Ureter (tissue), 1 donor: ENCODE measurements around the gene ZSWIM6. TPM values are rescaled to one million over a fixed set of nuclear protein-coding genes. Genes with fewer than 3 reads are reported as not detected.

Experiments
- DNase-seq: peaks from one replicate; pipeline ENCODE4 v3.0.0-alpha.2; 2020; ENCODE audit warnings: low spot score
- total RNA-seq: library from RNA; stranded (reverse); gene quantifications from one replicate; pipeline ENCODE4 v1.2.4, GENCODE V29; 2023
- donor health status: DM: yes; HTN: yes; CAD: no.

ZSWIM6 gene
- total RNA-seq, 1 donor from 2014 or later = 22.4 TPM

GRCh38 chr5:61536922-61537321, 204.9 kb downstream of the ZSWIM6 start:
- no peak for DNase-seq

GRCh38 chr5:61538722-61539501, 206.9 kb downstream of the ZSWIM6 start:
- DNase-seq = no peak

DNA sequence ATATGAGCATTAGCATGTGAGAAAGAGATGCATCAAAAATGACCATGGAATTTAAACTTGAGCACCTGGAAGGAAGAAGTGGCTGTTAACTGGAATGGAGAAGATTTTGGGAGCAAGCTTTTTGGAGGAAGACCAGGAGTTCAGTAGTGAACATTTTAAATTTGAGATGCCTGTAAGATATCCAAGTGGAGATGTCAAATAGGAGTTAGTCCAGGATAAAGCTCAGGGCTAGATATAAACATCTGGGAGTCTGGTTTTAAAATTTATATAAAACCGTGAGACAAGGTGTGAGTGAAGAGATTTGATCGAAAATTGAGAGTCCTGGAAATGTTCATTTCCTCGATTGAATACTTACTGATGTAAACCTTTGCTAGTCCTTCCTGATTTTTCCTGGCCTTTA, 217.5 kb downstream of the ZSWIM6 start:
- DNase-seq = no peak

DNA sequence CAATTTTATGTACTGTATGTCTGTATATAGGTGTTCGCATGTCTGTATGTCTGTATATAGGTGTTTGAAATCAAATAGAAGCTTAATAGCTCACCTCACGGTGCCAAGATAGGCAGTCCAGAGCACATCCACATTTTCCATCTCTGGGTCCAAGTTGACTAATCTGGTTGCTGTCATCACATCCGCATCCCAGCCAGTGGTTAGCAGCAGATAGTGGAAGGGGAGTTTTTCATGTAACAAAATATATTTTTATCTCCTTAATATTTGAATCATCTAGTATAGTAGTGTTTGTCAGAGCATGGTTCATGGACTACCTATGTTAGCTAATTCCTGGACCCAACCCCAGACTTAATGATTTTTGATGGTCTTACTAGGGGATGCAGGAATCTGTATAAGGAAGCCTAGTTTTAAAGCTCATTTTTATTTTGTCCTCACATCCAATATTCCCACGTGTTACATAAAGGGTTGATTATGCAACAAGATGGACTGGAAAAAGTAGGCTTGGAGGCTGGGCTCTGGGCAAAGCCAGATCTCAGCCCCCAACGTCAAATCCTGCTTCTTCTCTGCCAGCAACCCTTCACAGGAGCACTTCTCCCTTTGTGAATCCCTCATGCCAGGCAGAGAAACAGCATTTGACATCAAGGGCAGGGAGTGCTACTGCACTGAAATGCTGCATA, 219.7 kb downstream of the ZSWIM6 start:
- DNase-seq = no peak

DNA sequence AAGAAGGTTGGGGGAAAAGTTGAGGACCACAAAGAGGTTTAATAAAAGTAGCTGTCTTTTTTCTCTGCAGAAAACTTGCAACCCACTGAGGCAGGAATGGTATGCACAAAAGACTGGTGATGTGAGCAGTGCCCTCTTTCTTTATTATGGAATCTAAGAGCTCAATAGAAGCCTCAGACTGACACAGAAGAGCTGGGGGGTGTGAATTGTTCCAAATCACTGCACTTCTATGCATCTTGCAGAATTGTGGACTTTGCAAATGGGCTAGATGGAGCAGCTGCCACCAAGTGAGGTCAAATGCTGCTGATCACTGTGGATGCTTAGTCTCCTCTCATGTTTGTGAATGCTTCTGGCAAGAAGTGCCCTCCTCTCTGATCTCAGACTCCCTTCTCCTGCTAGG, 227.1 kb downstream of the ZSWIM6 start:
- no peak for DNase-seq

DNA sequence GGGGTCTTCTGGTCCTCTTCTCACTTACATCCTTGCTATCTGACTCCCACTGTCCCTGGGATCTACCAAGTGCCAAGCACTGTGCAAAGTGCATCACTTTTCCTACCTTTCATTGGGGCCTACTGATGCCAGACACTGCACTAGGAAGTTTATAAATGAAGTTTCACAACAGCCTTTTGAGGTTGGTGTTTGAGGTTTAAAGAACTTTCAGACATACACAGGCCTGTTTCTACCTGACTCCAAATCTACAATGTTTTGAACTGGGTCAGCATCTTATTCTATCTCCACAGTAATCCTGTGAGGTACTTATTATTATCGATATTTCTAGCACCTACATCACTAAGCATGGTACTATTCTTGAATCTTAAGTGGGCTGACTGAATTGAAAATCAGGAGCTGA, 227.7 kb downstream of the ZSWIM6 start:
- no peak for DNase-seq

DNA sequence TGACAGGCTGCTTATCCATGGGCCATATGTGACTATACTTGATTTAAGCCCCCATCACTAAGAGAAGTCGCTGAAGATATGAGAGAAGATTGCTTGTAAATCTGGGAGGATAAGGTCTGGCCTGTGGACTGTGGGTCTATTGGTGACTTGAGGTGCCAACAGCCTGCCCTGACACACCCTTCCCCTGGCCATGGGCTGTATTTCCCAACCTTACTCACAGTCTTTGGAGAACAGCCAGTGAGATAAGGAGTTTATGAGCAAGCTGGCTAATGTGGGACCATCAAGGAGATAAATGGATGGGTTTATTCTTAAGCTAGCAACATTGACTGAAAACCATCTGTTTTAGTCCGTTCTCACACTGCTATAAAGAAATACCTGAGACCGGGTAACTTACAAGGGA, 231.3 kb downstream of the ZSWIM6 start:
- DNase-seq = no peak

- no peak for DNase-seq
Observed at GRCh38 chr5:61567337-61567736, 235.3 kb downstream of the ZSWIM6 start.

DNA sequence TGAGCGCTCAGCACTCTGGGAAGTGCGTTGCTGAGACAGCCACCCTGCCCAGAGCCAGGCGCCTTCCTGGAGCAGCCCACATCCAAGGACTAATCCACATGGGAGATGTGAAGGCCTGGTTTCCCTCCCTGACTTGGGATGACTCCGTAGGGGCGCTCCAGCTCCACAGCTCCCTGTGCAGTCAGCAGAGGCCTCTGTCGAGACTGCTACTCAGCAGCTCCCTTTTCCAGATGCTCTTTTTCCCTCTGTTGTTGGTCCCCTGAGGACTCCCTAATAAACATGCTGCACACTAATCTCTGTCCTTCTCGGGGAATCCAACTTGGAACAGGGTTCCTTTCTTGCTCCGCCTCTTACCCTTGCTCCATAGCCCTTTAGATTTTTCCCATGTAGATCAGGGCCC, 237.3 kb downstream of the ZSWIM6 start:
- no peak for DNase-seq

DNA sequence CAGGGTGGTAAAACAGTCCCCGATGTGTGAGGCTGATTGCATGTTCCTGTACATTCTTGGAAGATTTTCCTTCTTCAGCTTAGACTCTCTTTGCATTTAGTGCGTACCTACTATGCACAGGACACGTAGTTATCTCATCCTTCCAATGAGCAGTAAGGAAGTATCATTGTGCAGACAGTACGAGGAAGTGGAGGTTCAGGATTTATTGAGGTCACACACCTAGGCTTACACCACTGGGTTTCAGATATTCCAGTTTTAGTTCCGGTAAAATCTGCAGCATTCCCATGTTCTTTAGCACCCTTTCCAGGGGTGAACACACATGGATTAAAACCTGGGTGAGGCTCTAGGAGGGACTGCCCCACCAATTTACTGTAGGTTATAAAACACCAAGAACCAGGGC, 238.7 kb downstream of the ZSWIM6 start:
- no peak for DNase-seq

DNA sequence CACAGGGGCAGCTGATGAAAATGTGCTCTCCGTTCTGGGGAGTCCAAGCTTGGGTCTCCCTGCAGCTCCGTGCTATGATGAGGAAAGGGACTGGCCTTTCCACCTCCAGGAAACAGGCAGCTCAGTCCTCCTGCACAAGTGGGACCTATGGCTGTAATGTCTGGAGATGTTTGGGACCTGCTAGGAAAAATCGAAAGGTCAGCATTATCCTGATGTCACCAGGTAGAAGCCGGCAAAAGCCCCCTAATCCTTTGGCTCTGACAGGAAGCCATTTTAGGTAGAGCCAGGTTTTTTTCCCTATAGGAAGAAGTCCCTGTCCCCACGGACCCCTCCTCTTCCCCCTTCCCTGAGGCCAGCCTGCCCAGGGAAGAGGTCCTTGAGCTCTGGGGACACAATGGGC, 240.9 kb downstream of the ZSWIM6 start:
- no peak for DNase-seq

- DNase-seq = no peak
Observed at GRCh38 chr5:61575103-61575502, 243.0 kb downstream of the ZSWIM6 start.

- DNase-seq = no peak
Observed at GRCh38 chr5:61575581-61575980, 243.5 kb downstream of the ZSWIM6 start.

DNA sequence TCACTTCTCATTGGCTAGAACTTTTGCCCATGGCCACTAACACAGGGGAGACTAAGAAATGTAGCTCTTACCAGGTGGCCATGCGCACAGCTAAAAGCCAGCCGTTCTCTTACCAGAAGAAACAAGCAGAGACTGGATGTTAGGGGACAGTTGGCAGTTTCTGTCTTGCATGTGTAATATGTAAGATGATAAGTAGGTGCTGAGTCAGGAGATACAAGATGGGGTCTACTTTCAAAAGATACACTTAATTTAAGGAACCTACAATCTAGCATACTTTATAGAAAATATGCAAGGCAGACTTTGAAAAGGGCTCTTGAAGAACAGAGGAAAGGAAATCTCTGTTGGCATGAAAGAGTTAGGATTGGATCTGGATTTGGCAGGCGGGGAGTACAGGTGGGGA, 244.5 kb downstream of the ZSWIM6 start:
- no peak for DNase-seq

DNA sequence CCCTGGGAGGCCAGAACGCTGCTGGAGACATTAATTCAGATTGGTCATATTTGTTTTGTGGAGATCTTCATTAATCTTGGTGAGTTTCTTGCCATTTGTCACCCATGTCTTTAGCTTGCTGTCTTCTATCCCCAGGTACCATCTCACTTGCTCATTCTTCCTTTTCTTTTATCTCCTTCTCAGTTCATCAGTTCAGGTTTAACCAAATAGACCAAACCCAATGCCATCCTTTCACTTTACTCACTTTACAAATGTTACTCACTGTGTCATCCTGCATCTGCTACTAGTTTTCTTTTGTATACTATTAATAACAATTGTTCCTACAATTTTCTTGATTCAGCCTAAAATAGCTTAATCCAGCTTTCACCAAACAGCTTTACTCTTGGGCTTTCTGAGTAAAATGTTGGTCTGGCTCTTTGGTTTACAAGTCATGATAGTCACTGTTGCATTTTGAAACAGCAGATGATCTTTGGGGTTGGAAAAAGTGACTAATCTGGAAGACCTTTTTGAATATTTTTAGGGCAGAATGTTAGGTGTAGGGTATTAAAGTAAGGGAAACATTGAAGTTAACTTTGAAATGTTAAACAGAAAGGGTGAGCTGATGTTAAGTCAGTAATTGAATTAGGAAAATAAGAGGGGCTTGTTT, 246.9 kb downstream of the ZSWIM6 start:
- no peak for DNase-seq

DNA sequence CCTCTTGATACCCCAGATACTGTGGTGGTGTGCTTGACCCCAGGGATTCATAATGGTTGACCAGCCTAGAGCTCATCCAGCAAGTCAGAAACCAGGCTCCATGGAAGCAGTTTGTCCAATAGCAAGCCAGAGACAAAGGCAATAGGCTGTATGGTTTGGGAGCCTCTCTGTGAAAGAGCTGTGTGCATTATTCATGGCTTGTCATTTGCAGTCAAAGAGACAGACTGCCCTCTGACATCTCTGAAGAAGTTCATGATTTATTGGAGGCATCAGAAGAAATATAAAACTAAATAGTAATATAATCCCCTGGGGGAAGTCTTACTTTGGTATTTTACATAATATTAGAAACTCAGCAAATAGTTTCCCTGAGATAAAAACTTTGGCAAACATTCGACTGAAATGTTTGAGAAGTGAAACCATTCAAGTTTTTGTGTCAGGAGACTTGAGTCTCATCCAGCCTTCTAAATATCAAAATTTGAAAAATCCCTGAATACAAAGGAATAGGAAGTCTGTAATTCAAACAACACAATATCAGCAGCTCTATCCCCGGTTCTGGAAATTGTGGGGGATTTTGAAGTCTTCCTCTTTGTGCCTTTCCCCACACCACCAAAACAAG, 250.3 kb downstream of the ZSWIM6 start:
- no peak for DNase-seq

GRCh38 chr5:61582887-61583286, 250.8 kb downstream of the ZSWIM6 start:
- DNase-seq = no peak

GRCh38 chr5:61586096-61587084, 254.3 kb downstream of the ZSWIM6 start:
- no peak for DNase-seq

GRCh38 chr5:61587125-61587524, 255.1 kb downstream of the ZSWIM6 start:
- no peak for DNase-seq

- DNase-seq = no peak
Observed at GRCh38 chr5:61588216-61588615, 256.2 kb downstream of the ZSWIM6 start.

DNA sequence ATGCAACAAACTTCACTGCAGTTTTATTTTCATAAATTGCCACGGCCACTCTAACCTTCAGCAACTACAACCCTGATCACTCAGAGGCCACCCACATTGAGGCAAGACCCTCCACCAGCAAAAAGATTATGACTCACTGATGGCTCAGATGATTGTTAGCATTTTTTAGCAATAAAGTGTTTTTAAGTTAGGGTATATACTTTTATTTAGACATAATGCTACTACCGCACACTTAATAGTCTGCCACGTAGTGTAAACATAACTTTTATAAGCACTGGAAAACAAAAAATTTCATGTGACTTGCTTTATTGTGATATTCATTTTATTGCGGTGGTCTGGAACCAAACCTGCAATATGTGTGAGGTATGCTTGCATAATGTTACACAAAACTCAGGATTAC, 257.9 kb downstream of the ZSWIM6 start:
- DNase-seq = no peak
